GM18873 (cell line): Measurements from ENCODE around the gene RAB3C.
"Not testable (repeated sequence)": the region's sequence is repeated elsewhere in the genome, so short reads cannot be mapped to it uniquely, and the experiment has no call there.

Experiments used
- ATAC-seq: cut with Tn5 transposase; IDR thresholded peaks from one replicate; pipeline ENCODE4 v1.9.1; 2021; ENCODE audit warnings: mild to moderate bottlenecking, moderate library complexity, moderate number of reproducible peaks; ENCODE audit not compliant: unreplicated experiment, low FRiP score

Gene RAB3C

GRCh38 chr5:58582803-58583491, at the start of gene RAB3C:
TSS of gene RAB3C (plus strand) at chr5:58583075. CDS start at chr5:58583209, 134 bp downstream.
- ATAC-seq, result peak; percentile 99

DNA sequence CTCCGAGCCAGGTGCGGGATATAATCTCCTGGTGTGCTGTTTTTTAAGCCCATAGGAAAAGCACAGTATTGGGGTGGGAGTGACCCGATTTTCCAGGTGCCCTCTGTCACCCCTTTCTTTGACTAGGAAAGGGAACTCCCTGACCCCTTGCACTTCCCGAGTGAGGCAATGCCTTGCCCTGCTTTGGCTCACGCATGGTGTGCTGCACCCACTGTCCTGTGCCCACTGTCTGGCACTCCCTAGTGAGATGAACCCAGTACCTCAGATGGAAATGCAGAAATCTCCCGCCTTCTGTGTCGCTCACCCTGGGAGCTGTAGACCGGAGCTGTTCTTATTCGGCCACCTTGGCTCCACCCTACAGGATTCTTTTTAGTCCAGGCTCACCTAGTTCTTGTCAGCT, 40.9 kb upstream of the RAB3C start:
- not testable (repeated sequence) for ATAC-seq

DNA sequence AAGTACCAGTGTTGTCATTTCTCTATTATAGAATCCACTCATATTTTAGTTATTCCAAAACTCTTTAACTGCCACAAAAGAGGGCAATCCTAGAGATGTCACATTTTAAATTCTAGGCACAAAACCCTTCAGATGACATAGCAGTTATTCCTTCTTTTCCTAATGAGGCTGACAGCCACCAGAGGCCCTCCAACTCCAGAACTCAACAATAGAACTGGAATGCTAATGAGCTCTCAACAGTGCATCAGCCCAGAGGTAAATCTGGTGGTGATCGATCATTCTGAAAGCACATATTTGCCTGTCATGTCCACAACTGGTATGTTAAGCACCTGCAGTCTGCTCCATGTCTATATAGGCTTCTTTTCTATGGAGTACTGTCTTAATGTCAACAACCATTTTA, 40.2 kb upstream of the RAB3C start:
- ATAC-seq, result no peak

GRCh38 chr5:58543723-58544122, 39.2 kb upstream of the RAB3C start:
- ATAC-seq, result no peak

DNA sequence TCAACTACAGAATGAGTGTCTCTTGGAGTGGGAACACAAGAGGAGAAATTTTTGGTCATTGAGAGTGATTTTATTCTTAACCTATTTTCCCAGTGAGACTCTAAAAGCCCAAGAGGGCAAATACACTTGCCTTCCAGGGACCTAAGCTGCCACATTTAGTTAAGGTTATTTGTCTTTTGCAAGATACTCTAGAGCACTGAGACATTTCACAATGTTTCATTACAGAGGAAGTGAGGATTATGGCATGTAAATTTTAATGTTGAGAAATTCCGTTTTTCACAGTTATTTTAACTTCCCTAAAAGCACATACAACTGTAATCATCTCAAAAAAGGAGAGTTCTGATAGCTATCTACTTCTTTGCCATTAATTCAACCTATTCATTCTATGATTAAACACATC, 38.7 kb upstream of the RAB3C start:
- ATAC-seq, result no peak

GRCh38 chr5:58544926-58545325, 37.9 kb upstream of the RAB3C start:
- ATAC-seq, result no peak

DNA sequence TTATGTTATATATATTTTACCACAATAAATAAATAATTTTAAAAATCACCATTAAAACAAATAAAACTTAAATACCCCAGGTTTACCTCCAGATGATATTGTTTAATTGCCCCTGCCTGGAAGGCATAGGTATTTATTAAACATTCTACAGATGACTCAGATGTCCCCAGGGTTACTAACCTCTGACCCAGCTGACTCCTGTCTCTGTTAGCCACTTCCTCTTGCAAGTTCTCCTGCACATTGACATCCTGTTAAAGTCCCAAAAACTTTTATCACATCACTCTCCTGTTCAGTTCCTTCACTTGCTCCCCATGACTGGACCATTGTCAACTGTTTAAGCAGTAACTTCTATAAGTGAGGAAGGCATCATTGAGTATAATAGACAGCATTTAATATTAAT, 37.0 kb upstream of the RAB3C start:
- peak; percentile 85 for ATAC-seq

DNA sequence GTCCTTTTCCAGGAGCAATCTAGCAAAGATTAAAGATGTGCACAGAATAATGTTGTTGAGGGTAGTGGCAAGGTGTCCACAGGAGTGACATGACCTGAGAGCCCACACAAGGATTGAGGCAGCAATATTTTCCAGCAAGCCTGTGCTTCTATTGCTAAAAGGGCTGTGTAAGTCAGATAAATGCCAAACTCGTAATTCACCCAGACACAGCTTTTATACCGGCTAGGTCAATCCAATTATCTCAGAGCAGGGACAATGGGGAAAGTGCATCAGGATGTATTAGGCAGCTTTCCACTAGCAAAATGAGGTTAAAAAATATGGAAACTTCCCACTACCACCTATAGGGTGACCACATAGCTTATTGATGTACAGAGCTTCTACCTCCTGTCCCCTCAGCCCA, 34.8 kb upstream of the RAB3C start:
- no peak for ATAC-seq

DNA sequence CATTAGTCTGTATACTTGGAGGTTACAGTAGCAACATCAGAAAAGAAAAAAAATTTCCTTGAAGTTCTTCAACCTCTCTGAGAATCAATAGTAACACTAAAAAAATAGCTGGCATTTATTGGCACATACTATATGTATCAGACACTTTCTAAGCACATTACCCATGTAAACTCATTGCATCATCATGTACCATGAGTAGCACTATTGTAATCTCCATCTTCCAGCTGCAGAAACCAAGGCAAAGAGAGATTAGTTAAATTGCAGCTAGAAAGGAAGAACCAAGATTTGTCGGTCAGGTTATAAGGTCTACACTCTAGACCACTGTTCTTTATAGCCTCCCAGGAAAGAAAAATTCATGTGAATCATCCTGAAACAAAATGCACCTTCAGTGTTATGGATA, 31.4 kb upstream of the RAB3C start:
- no peak for ATAC-seq

GRCh38 chr5:58557665-58558338, 25.1 kb upstream of the RAB3C start:
- ATAC-seq, result not testable (repeated sequence)

DNA sequence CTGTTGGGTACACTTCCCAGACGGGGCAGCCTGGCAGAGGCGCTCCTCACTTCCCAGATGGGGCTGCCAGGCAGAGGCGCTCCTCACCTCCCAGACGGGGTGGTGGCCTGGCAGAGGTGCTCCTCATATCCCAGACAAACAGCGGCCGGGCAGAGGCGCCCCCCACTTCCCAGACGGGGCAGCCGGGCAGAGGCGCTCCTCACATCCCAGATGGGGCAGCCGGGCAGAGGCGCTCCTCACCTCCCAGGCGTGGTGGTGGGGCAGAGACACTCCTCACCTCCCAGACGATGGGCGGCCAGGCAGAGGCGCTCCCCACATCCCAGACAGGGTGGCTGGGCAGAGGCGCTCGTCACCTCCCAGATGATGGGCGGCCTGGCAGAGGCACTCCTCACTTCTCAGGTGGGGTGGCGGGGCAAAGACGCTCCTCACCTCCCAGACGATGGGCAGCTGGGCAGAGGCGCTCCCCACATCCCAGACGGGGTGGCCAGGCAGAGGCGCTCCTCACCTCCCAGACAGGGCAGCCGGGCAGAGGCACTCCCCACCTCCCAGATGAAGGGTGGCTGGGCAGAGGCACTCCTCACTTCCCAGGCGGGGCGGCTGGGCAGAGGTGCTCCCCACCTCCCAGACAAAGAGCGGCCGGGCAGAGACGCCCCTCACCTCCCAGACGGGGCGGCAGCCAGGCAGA, 19.7 kb upstream of the RAB3C start:
- not testable (repeated sequence) for ATAC-seq

DNA sequence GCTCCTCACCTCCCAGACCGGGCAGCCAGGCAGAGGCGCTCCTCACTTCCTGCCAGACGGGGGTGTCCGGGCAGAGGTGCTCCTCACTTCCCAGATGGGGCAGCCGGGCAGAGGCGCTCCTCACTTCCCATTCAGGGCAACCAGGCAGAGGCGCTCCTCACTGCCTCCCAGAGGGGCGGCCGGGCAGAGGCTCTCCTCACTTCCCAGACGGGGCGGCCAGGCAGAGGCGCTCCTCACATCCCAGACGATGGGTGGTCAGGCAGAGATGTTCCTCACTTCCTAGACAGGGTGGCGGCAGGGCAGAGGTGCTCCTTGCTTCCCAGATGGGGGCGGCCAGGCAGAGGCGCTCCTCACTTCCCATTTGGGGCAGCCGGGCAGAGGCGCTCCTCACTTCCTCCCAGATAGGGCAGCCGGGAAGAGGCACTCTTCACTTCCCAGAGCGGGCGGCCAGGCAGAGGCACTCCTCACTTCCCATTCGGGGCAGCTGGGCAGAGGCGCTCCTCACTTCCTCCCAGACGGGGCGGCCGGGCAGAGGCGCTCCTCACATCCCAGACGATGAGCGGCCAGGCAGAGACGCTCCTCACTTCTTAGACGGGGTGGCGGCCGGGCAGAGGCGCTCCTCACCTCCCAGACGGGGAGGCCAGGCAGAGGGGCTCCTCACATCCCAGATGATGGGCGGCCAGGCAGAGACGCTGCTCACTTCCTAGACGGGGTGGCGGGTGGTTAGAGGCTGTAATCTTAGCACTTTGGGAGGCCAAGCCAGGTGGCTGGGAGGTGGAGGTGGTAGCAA, 18.6 kb upstream of the RAB3C start:
- ATAC-seq, result not testable (repeated sequence)

DNA sequence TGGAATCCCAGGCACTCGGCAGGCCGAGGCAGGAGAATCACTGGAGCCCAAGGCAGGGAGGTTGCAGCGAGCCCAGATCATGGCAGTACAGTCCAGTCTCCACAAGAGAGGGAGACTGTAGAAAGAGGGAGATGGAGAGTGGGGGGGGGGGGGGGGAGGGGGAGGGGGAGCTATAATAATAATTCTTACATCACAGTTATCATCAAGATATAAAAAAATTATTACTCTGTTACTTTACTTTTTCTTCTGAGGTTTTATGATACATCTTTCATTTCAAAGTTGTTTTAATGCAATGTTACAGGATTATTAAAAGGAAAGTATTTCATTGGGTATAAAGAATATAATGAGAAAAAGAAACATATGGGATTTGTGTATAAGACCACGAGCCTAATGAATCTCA, 17.8 kb upstream of the RAB3C start:
- no peak for ATAC-seq

DNA sequence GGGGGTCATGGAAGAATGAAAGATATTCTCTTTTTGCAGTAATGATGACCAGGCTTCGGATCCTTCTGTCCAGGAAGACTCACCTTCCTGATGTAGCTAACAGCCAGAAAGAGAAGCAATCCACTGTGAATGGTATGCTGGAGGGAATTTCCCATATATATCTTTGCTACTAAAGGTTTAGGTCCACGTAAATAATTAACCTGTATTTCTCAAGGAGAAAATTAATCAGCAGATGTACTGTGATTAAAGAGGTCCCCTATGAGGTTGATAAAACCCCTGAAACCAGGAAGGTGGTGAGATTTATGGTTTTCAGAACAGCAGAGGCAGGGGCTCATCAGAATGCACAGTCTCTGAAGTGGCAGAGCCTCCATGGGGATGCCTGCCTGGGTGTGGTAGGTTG, 11.4 kb upstream of the RAB3C start:
- ATAC-seq, result no peak

GRCh38 chr5:58572973-58573372, 9.9 kb upstream of the RAB3C start:
- ATAC-seq, result not testable (repeated sequence)

- no peak for ATAC-seq
These were observed 3.1 kb upstream of the RAB3C start for GRCh38 chr5:58579781-58580180.

- ATAC-seq, result peak; percentile 22
These were observed 664 bp upstream of the RAB3C start for GRCh38 chr5:58582019-58582802.

GRCh38 chr5:58595952-58596351, 13.1 kb downstream of the RAB3C start:
- no peak for ATAC-seq

GRCh38 chr5:58598440-58598839, 15.6 kb downstream of the RAB3C start:
- no peak for ATAC-seq

DNA sequence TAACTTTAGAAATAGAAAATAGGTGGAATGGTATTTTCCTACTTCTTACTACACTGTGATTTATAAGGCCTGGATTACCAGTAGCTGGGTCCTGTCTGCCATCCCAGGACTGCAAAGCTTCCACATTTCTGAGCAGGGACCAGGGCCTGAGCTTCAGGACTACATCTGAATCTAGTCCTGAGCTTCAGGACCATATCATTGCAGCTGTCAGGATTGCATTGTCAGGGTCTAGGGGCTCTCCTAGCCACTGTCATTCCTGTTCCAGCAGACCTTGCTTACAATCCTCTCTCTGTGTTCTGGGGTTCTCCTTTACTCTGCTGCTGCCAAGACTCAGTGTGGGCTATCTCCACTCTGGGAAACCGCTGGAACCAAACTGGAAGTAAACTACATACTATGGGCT, 16.3 kb downstream of the RAB3C start:
- ATAC-seq, result no peak
